HTR-8/SVneo (cell line): ENCODE data around the gene ATXN1.
"Not testable (repeated sequence)": the region's sequence is repeated elsewhere in the genome, so short reads cannot be mapped to it uniquely, and the experiment has no call there.

ENCODE experiments used
- DNase-seq: peaks from one replicate; pipeline ENCODE4 v3.0.0; 2011; ENCODE audit warnings: low spot score, mixed read lengths; ENCODE audit not compliant: insufficient read length
- FAIRE-seq: peaks from 2 replicates; lab custom pipeline; 2011; peaks lifted over from hg19 to GRCh38; lab: Jason Lieb, UNC

The ATXN1 gene

GRCh38 chr6:16267428-16268263 is 493.6 kb downstream of the ATXN1 start:
- DNase-seq (no peak), FAIRE-seq (no peak)

- DNase-seq (no peak), FAIRE-seq (no peak)
These were observed 495.6 kb downstream of the ATXN1 start for GRCh38 chr6:16265351-16266341.

- DNase-seq (no peak), FAIRE-seq (no peak)
These were observed 496.5 kb downstream of the ATXN1 start for GRCh38 chr6:16264785-16265184.

GRCh38 chr6:16263464-16264099 is 497.7 kb downstream of the ATXN1 start:
- not testable (repeated sequence) for FAIRE-seq, DNase-seq

GRCh38 chr6:16262773-16263172 is 498.5 kb downstream of the ATXN1 start:
- not testable (repeated sequence) for DNase-seq, FAIRE-seq

GRCh38 chr6:16260602-16261001 is 500.7 kb downstream of the ATXN1 start:
- not testable (repeated sequence) for DNase-seq, FAIRE-seq

GRCh38 chr6:16259604-16260003 is 501.7 kb downstream of the ATXN1 start:
- not testable (repeated sequence) for DNase-seq, FAIRE-seq

- FAIRE-seq (no peak), DNase-seq (no peak)
These were observed 502.6 kb downstream of the ATXN1 start for GRCh38 chr6:16258709-16259075.

- DNase-seq (no peak), FAIRE-seq (peak; percentile 68)
These were observed 503.1 kb downstream of the ATXN1 start for GRCh38 chr6:16257999-16258708.

- no peak for FAIRE-seq
- no peak for DNase-seq
These were observed 504.5 kb downstream of the ATXN1 start for GRCh38 chr6:16256781-16257180.

- no peak for FAIRE-seq
These were observed 506.7 kb downstream of the ATXN1 start for GRCh38 chr6:16254535-16254934.

GRCh38 chr6:16253399-16254144 is 507.7 kb downstream of the ATXN1 start:
- DNase-seq = no peak
- FAIRE-seq = no peak

More at GRCh38 chr6:16254535-16254934, 506.7 kb downstream of the ATXN1 start:
- no peak for DNase-seq

- DNase-seq (no peak), FAIRE-seq (no peak)
These were observed 508.5 kb downstream of the ATXN1 start for GRCh38 chr6:16252686-16253299.

GRCh38 chr6:16251706-16252105 is 509.6 kb downstream of the ATXN1 start:
- DNase-seq = no peak

GRCh38 chr6:16249971-16250370 is 511.3 kb downstream of the ATXN1 start:
- FAIRE-seq (no peak), DNase-seq (no peak)

More at GRCh38 chr6:16251706-16252105, 509.6 kb downstream of the ATXN1 start:
- no peak for FAIRE-seq
